IMR-90 (cell line): ENCODE data around the gene ENAH. TPM values are rescaled to one million over a fixed set of nuclear protein-coding genes. Genes with fewer than 3 reads are reported as not detected.

Source experiments
- ATAC-seq: fragments of 200-7000 bp; cut with Tn5 transposase; 2 replicates; pipeline ENCODE4 v1.9.1; 2020; ENCODE audit warnings: low read depth, mild to moderate bottlenecking, moderate library complexity
- BruUV-seq: library from RNA; stranded (reverse); fragments of 400-500 nt; replicated peaks from 2 replicates; lab custom pipeline; 2021; lab: Mats Ljungman, UMichigan
- CTCF ChIA-PET: fragments of 300-600 bp; formaldehyde crosslinking; extraction: SDS; loops from one replicate; lab custom pipeline; 2021; ENCODE audit warnings: antibody characterized with exemption; lab: Yijun Ruan, JAX
- POLR2A ChIA-PET: fragments of 300-600 bp; sonication (Branson Sonifier 250); formaldehyde crosslinking; loops from one replicate; lab custom pipeline; 2022; ENCODE audit warnings: antibody characterized with exemption; ENCODE audit not compliant: unreplicated experiment; lab: Charles Lee
- DNase-seq: peaks from one replicate; pipeline ENCODE4 v3.0.0; 2013
- H2AFZ ChIP-seq: replicated peaks from 2 replicates; pipeline ENCODE3; 2013; ENCODE audit warnings: low read length, mild to moderate bottlenecking; ENCODE audit not compliant: poor library complexity
- H2AK5ac ChIP-seq: 2 replicates; pipeline ENCODE4 v1.6.1; 2013; ENCODE audit warnings: low read depth, low read length, inconsistent platforms
- H2AK9ac ChIP-seq: replicated peaks from 2 replicates; pipeline ENCODE3; 2013; ENCODE audit warnings: mild to moderate bottlenecking, low read depth, low read length, moderate library complexity; ENCODE audit not compliant: poor library complexity
- H2BK120ac ChIP-seq: 2 replicates; pipeline ENCODE4 v1.6.1; 2013; ENCODE audit warnings: low read depth, low read length, inconsistent platforms
- H2BK15ac ChIP-seq: 3 replicates; pipeline ENCODE4 v1.6.1; 2013; ENCODE audit warnings: low read depth, low read length, inconsistent platforms
- H2BK20ac ChIP-seq: 2 replicates; pipeline ENCODE4 v1.6.1; 2013; ENCODE audit warnings: low read depth, mild to moderate bottlenecking, inconsistent platforms, low read length, moderate library complexity
- H2BK5ac ChIP-seq: 2 replicates; pipeline ENCODE4 v1.6.1; 2013; ENCODE audit warnings: mild to moderate bottlenecking, low read depth, low read length, inconsistent platforms; ENCODE audit not compliant: poor library complexity, severe bottlenecking
- H3K14ac ChIP-seq: replicated peaks from 2 replicates; pipeline ENCODE4 v1.6.1; 2013; ENCODE audit warnings: low read depth, low read length, inconsistent platforms
- H3K18ac ChIP-seq: 2 replicates; pipeline ENCODE4 v1.6.1; 2013; ENCODE audit warnings: low read depth, low read length, control low read depth
- H3K23ac ChIP-seq: 2 replicates; pipeline ENCODE4 v1.6.1; 2013; ENCODE audit warnings: low read depth, low read length, inconsistent platforms
- H3K27ac ChIP-seq: 2 replicates; pipeline ENCODE4 v1.5.1; 2013; ENCODE audit warnings: mild to moderate bottlenecking, control low read depth, low read length; ENCODE audit not compliant: insufficient read depth
- H3K27me3 ChIP-seq: 2 replicates; pipeline ENCODE4 v1.6.1; 2013; ENCODE audit warnings: low read length; ENCODE audit not compliant: control insufficient read depth, insufficient read depth
- H3K36me3 ChIP-seq: 2 replicates; pipeline ENCODE4 v1.6.1; 2013; ENCODE audit warnings: low read length, mixed read lengths; ENCODE audit not compliant: control insufficient read depth, insufficient read depth
- H3K4ac ChIP-seq: 2 replicates; pipeline ENCODE4 v1.6.1; 2013; ENCODE audit warnings: low read depth, low read length, inconsistent platforms
- H3K4me1 ChIP-seq: 2 replicates; pipeline ENCODE4 v1.6.1; 2013; ENCODE audit warnings: low read length, mixed read lengths; ENCODE audit not compliant: control insufficient read depth, insufficient read depth
- H3K4me2 ChIP-seq: 2 replicates; pipeline ENCODE4 v1.6.1; 2013; ENCODE audit warnings: low read depth, mild to moderate bottlenecking, control low read depth, low read length, moderate library complexity
- H3K4me3 ChIP-seq: 2 replicates; pipeline ENCODE4 v1.5.1; 2013; ENCODE audit warnings: low read depth, mild to moderate bottlenecking, control low read depth, low read length, moderate library complexity; ENCODE audit not compliant: insufficient read depth
- H3K56ac ChIP-seq: 2 replicates; pipeline ENCODE4 v1.6.1; 2013; ENCODE audit warnings: low read length, inconsistent platforms; ENCODE audit not compliant: insufficient read depth; ENCODE audit errors: extremely low read depth
- H3K79me1 ChIP-seq, 2 experiments: 2 replicates each; pipeline ENCODE4 v1.6.1; 2013; ENCODE audit warnings: low read length in 2 of 2, inconsistent platforms in 1 of 2, low read depth in 1 of 2
- H3K9ac ChIP-seq: 2 replicates; pipeline ENCODE4 v1.6.1; 2013; ENCODE audit warnings: low read depth, low read length, control low read depth
- H3K9me1 ChIP-seq: 2 replicates; pipeline ENCODE4 v1.6.1; 2013; ENCODE audit warnings: low read length, inconsistent platforms; ENCODE audit not compliant: insufficient read depth
- H3K9me3 ChIP-seq: 2 replicates; pipeline ENCODE4 v1.6.1; 2013; ENCODE audit warnings: low read length; ENCODE audit not compliant: control insufficient read depth, insufficient read depth
- H4K20me1 ChIP-seq: 2 replicates; pipeline ENCODE4 v1.6.1; 2013; ENCODE audit warnings: low read length, inconsistent platforms; ENCODE audit not compliant: insufficient read depth
- H4K5ac ChIP-seq: 2 replicates; pipeline ENCODE4 v1.6.1; 2013; ENCODE audit warnings: mild to moderate bottlenecking, low read depth, low read length, control low read depth
- H4K8ac ChIP-seq, 2 experiments: 2 replicates each; pipeline ENCODE4 v1.6.1; 2013; ENCODE audit warnings: low read depth in 2 of 2, low read length in 2 of 2, control low read depth in 1 of 2, inconsistent platforms in 1 of 2
- H4K91ac ChIP-seq: 2 replicates; pipeline ENCODE4 v1.6.1; 2013; ENCODE audit warnings: low read depth, low read length, inconsistent platforms; ENCODE audit not compliant: insufficient read depth
- CEBPB ChIP-seq: IDR thresholded peaks from 2 replicates; pipeline ENCODE4 v1.6.1; 2012; ENCODE audit warnings: low read depth, low read length, improper control_type of control experiment
- FOS ChIP-seq: fragments of 150-350 bp; IDR thresholded peaks from 2 replicates; pipeline ENCODE4 v1.6.1; 2016; ENCODE audit warnings: low read depth, low read length
- WGBS, 2 experiments: methylation state at CpG; one replicate each; pipeline versions ENCODE4 v1.1.5 to v1.1.7; 2013; ENCODE audit warnings: missing lambda C conversion rate in 2 of 2; ENCODE audit not compliant: insufficient read length in 1 of 2; ENCODE audit errors: extremely low coverage in 2 of 2; 5-methylcytosine and 5-hydroxymethylcytosine counted together
- dilution Hi-C: fragments of 300-500 bp; cut with HindIII; formaldehyde crosslinking; loops from one replicate; pipeline ENCODE4 v1.14.3; 2018; ENCODE audit warnings: low sequenced_read_pairs; ENCODE audit not compliant: unreplicated experiment
- in situ Hi-C: fragments of 300-500 bp; cut with MboI; formaldehyde crosslinking; loops from 3 replicates; pipeline ENCODE4 v1.14.3; 2019; ENCODE audit warnings: low sequenced_read_pairs, inconsistent platforms, mixed read lengths
- intact Hi-C: fragments of 100-400 bp; cut with micrococcal nuclease; formaldehyde crosslinking; loops from 2 replicates; pipeline ENCODE4 v1.10.0; 2022
- polyA plus RNA-seq, 3 experiments: library from polyadenylated mRNA; depleted of rRNA; stranded (reverse); fragments of >200 nt; gene quantifications; 2 replicates each; pipeline ENCODE4 v1.2.3, GENCODE V29; 2012; ENCODE audit warnings: low replicate concordance in 1 of 3
- total RNA-seq: library from RNA; depleted of rRNA; stranded (reverse); fragments of >200 nt; gene quantifications from 2 replicates; pipeline ENCODE4 v1.2.3, GENCODE V29; 2012

ENAH gene
- total and polyA plus RNA-seq, 2 of the 4 experiments (the other 2 are of a cell fraction), result 61.3 to 86.9 TPM

- H2BK120ac ChIP-seq, result no peak overlapping the region
- H4K5ac ChIP-seq, result no peak overlapping the region
- H3K14ac ChIP-seq, result no peak overlapping the region; the same call in 1 of the 2 replicates
- no peak overlapping the region for H3K27ac ChIP-seq
- no peak overlapping the region for H3K4me3 ChIP-seq
- POLR2A ChIA-PET, result no interaction called here
- no peak overlapping the region for H4K8ac ChIP-seq
- H3K4me1 ChIP-seq, result peaks cover 2% of the 10 kb centered on the region
- H3K36me3 ChIP-seq, result no peaks in the 10 kb centered on the region
- no peaks in the 10 kb centered on the region for H3K27me3 ChIP-seq
- WGBS, 2 experiments, result 89% methylated on average over 3 of the region's 5 CpGs; no CpG with 5 or more reads in 1 of the 2 experiments
- H3K23ac ChIP-seq, result peak overlapping the region; percentile 48; the same call in 1 of the 2 replicates
- peaks cover 5% of the 10 kb centered on the region for H3K9me1 ChIP-seq
- no peak overlapping the region for H3K18ac ChIP-seq
- no peak overlapping the region for H2BK20ac ChIP-seq
- H3K9me3 ChIP-seq, result 0 out of 2 replicates have a peak, but pooled peaks cover 2% of the 10 kb centered on the region
- TF ChIP-seq FOS, result 0 out of 2 replicates have a peak, but pooled peaks have one; percentile 7
- TF ChIP-seq CEBPB, result no peak
- ATAC-seq (no peak), DNase-seq (peak; percentile 60)
- H2AK9ac ChIP-seq, result peak overlapping the region; percentile 40
- in situ Hi-C loops, result loop anchor here (5.0 to 10.0 kb wide), 3 partner anchors 301 to 506 kb away; partner anchors contain the start of gene SRP9
- intact Hi-C loops, result no loop called here
- dilution Hi-C loops, result no loop called here
- no TSS peak for BruUV-seq
- no peaks in the 10 kb centered on the region for H4K20me1 ChIP-seq
- H4K91ac ChIP-seq, result no peak overlapping the region
- H3K56ac ChIP-seq, result no peak overlapping the region
- H2AFZ ChIP-seq, result no peak overlapping the region
- H3K9ac ChIP-seq, result no peak overlapping the region
- H2AK5ac ChIP-seq, result no peak overlapping the region; the same call in 1 of the 2 replicates
- CTCF ChIA-PET, result interaction anchor here (1.2 kb wide), 1 partner anchor 434 kb away, joined by 4 read pairs; no protein-coding TSS in a partner anchor
- H2BK5ac ChIP-seq, result no peak overlapping the region
- no peaks in the 10 kb centered on the region; a peak in 1 of 4 replicates for H3K79me1 ChIP-seq
- no peak overlapping the region for H3K4ac ChIP-seq
- no peak overlapping the region for H2BK15ac ChIP-seq
- H3K4me2 ChIP-seq, result no peak overlapping the region
Measured at GRCh38 chr1:225476538-225476988, 176.4 kb downstream of the ENAH start.
